Vagina (tissue), 2 donors: ENCODE results near the gene RASSF6.
A peak's percentile ranks its signal among the peaks of the same experiment; 100 is the strongest.

Experiments
- POLR2A ChIP-seq, 2 donors: fragments of 450-650 bp; IDR thresholded peaks; one replicate each; pipeline ENCODE4 v1.6.1; 2017; ENCODE audit warnings: antibody characterized with exemption in 2 of 2, mild to moderate bottlenecking in 2 of 2, moderate library complexity in 2 of 2
- TF ChIP-seq, protein P1 (sequence below), 3 experiments: fragments of 450-650 bp in 2 of 3; fragments of 200-600 bp in 1 of 3; sonication (generic) in 1 of 3; IDR thresholded peaks; one replicate each; pipeline ENCODE4 v1.5.1; 2017 to 2019; ENCODE audit warnings: antibody characterized with exemption in 3 of 3, mild to moderate bottlenecking in 2 of 3, moderate library complexity in 2 of 3

DNA sequence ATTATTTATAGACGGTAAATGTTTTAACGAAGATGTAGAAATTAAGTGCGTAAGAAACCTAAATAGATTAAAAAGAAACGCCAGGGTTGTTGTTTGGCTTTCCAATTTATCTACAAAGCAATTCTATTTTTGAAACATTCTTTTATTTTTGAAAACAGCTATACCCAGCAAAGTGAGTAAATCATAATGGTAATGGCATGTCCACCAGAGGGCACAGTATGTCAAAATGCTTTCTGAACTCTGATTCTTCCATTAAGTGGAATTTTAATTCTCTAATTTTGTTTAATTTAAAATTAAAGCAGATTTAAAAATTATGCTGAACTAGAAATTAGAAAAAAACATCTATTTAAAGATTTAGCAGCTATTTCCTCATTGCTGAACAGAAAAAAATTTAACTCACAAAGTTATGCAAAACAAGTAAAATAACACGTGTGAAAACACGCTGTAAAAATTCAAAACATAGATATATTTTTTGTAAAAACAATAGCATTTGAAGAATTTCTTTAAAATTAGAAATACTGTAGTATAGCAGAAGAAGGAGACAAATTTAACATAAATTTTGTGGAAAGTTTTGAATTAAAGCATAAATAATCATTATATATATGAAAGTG lies 26.5 kb downstream of the RASSF6 start:
- TF ChIP-seq, protein P1, sequence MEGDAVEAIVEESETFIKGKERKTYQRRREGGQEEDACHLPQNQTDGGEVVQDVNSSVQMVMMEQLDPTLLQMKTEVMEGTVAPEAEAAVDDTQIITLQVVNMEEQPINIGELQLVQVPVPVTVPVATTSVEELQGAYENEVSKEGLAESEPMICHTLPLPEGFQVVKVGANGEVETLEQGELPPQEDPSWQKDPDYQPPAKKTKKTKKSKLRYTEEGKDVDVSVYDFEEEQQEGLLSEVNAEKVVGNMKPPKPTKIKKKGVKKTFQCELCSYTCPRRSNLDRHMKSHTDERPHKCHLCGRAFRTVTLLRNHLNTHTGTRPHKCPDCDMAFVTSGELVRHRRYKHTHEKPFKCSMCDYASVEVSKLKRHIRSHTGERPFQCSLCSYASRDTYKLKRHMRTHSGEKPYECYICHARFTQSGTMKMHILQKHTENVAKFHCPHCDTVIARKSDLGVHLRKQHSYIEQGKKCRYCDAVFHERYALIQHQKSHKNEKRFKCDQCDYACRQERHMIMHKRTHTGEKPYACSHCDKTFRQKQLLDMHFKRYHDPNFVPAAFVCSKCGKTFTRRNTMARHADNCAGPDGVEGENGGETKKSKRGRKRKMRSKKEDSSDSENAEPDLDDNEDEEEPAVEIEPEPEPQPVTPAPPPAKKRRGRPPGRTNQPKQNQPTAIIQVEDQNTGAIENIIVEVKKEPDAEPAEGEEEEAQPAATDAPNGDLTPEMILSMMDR (IDR thresholded peaks at IDR 0.05) = peak in 1 of 3 experiments; percentile 19
- no peak for TF ChIP-seq POLR2A (IDR thresholded peaks at IDR 0.05)
